H1 (cell line): ENCODE measurements around the gene NIN.

Experiments
- ATF3 ChIP-seq: IDR thresholded peaks from 2 replicates; pipeline ENCODE4 v1.6.1; 2011; ENCODE audit warnings: low read depth, mild to moderate bottlenecking, low read length; ENCODE audit not compliant: insufficient read depth
- CTCF ChIP-seq, 3 experiments: IDR thresholded peaks; 1 replicate in 2 of 3; 2 replicates in 1 of 3; pipeline versions ENCODE4 v1.5.1 to v1.6.1; 2011; ENCODE audit warnings: low read length in 3 of 3, mild to moderate bottlenecking in 3 of 3, inconsistent platforms in 2 of 3, low read depth in 1 of 3, moderate library complexity in 1 of 3; ENCODE audit not compliant: insufficient read depth in 1 of 3; ENCODE audit errors: control extremely low read depth in 1 of 3
- EGR1 ChIP-seq: IDR thresholded peaks from 2 replicates; pipeline ENCODE4 v1.6.1; 2011; ENCODE audit warnings: low read depth, low read length, borderline replicate concordance
- EP300 ChIP-seq, 2 experiments: IDR thresholded peaks; 1 replicate in 1 of 2; 2 replicates in 1 of 2; pipeline ENCODE4 v1.6.1; 2011 to 2012; ENCODE audit warnings: low read depth in 2 of 2, low read length in 2 of 2, mild to moderate bottlenecking in 2 of 2, borderline replicate concordance in 1 of 2, inconsistent platforms in 1 of 2, moderate library complexity in 1 of 2
- EZH2 ChIP-seq: fragments of 200-600 bp; sonication (generic); IDR thresholded peaks from 2 replicates; pipeline ENCODE4 v1.7.1; 2012; ENCODE audit warnings: low read depth, mild to moderate bottlenecking, moderate library complexity, low read length, inconsistent platforms; ENCODE audit not compliant: severe bottlenecking
- JUND ChIP-seq: IDR thresholded peaks from 2 replicates; pipeline ENCODE4 v1.6.1; 2011; ENCODE audit warnings: mild to moderate bottlenecking, improper control_type of control experiment, low read length
- KDM4A ChIP-seq: IDR thresholded peaks from one replicate; pipeline ENCODE4 v1.7.1; 2012; ENCODE audit warnings: low read depth, mild to moderate bottlenecking, moderate library complexity, low read length, inconsistent platforms; ENCODE audit not compliant: severe bottlenecking
- KDM5A ChIP-seq: fragments of 200-600 bp; IDR thresholded peaks from 2 replicates; pipeline ENCODE4 v1.7.1; 2012; ENCODE audit warnings: mild to moderate bottlenecking, low read length, inconsistent platforms, mixed read lengths
- MAFK ChIP-seq: IDR thresholded peaks from 2 replicates; pipeline ENCODE4 v1.6.1; 2012; ENCODE audit warnings: low read depth, mild to moderate bottlenecking, improper control_type of control experiment, low read length
- POLR2A ChIP-seq, 2 experiments: IDR thresholded peaks; 1 replicate in 1 of 2; 2 replicates in 1 of 2; pipeline ENCODE4 v1.6.1; 2011; ENCODE audit warnings: low read depth in 2 of 2, low read length in 2 of 2, mild to moderate bottlenecking in 2 of 2; ENCODE audit errors: control extremely low read depth in 1 of 2
- POLR2AphosphoS5 ChIP-seq: IDR thresholded peaks from 2 replicates; pipeline ENCODE4 v1.6.1; 2011; ENCODE audit warnings: low read depth, low read length
- SIN3A ChIP-seq, 2 experiments: IDR thresholded peaks in 1 of 2; conservative IDR thresholded peaks in 1 of 2; 2 replicates each; pipeline ENCODE4 v1.6.1; 2011 to 2012; ENCODE audit warnings: low read length in 2 of 2, improper control_type of control experiment in 1 of 2, low read depth in 1 of 2, mild to moderate bottlenecking in 1 of 2
- TBP ChIP-seq: IDR thresholded peaks from 2 replicates; pipeline ENCODE4 v1.6.1; 2011; ENCODE audit warnings: low read depth, low read length, improper control_type of control experiment
- USF2 ChIP-seq: IDR thresholded peaks from 2 replicates; pipeline ENCODE4 v1.6.1; 2011; ENCODE audit warnings: low read length, improper control_type of control experiment

GRCh38 chr14:50813544-50813863, 17.5 kb downstream of the NIN start:
- no peak for TF ChIP-seq CTCF (IDR thresholded peaks at IDR 0.05; ENCODE audit: control extremely low read depth in 1 of 3, insufficient read depth in 1 of 3, low read depth in 1 of 3, low read length in 3 of 3)
- no peak for TF ChIP-seq MAFK
- TF ChIP-seq EP300 (IDR thresholded peaks at IDR 0.05; ENCODE audit: borderline replicate concordance in 1 of 2, low read depth in 2 of 2, low read length in 2 of 2), result no peak
- TF ChIP-seq ATF3, result no peak
- no peak for TF ChIP-seq EGR1
- TF ChIP-seq JUND, result no peak
- TF ChIP-seq POLR2A (IDR thresholded peaks at IDR 0.05; ENCODE audit: control extremely low read depth in 1 of 2, low read depth in 2 of 2, low read length in 2 of 2), result no peak
- TF ChIP-seq POLR2AphosphoS5, result no peak
- no peak for TF ChIP-seq KDM4A
- no peak for TF ChIP-seq SIN3A (conservative IDR thresholded peaks at IDR 0.05 in 1 of 2, IDR thresholded peaks at IDR 0.05 in 1 of 2; ENCODE audit: low read depth in 1 of 2, low read length in 2 of 2)
- TF ChIP-seq USF2, result no peak
- TF ChIP-seq TBP, result no peak
- no peak for TF ChIP-seq KDM5A
- no peak for TF ChIP-seq EZH2
